HTERT RPE-1 (cell line): ENCODE data around the gene COL1A1.

Experiments
- in situ Hi-C: fragments of 300-500 bp; cut with MboI; formaldehyde crosslinking; loops from 4 replicates; pipeline ENCODE4 v1.14.3; 2020; ENCODE audit warnings: low sequenced_read_pairs

COL1A1 gene

DNA sequence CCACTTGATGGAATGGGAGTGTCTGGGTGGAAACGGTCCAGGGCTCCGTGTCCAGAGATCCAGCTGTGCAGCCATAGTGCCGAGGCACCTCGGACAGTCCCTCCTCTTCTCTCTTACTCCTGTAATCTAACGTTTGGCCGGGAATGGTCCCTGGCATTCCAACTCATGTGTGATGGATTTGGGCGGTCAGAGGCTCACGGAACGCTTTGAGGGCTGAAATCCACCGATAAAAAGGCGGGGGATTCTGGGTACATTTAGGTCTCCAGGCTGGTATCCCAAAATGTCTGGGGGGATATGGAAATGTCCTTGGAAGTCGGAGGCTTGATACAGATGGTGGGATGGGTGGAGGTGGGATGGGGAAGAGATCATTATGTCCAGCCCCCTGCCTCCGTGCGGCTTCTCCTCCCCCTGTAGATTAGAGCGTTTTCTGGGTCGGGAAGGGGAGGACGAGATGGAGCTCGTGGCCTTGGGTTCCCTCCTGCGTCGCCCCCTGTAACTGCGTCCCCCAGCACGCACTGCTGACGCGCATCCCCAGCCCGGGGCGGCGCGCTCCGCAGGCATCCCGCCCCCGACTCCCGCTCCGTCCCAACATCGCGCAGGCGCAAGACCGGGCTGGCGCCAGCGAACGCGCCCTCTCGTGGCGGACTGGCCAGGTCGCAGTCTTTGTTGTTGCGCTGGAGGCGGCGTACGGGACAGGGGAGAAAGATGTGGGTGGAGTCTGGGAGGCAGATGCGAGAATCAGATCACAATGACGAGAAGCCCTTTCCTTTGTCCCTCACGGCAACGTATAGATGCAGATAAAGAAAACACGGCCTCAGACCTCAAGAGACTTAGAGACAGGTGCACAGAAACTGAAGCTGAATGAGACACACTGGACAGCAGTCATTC, 40.2 kb downstream of the COL1A1 start:
- in situ Hi-C loops = no loop called here

DNA sequence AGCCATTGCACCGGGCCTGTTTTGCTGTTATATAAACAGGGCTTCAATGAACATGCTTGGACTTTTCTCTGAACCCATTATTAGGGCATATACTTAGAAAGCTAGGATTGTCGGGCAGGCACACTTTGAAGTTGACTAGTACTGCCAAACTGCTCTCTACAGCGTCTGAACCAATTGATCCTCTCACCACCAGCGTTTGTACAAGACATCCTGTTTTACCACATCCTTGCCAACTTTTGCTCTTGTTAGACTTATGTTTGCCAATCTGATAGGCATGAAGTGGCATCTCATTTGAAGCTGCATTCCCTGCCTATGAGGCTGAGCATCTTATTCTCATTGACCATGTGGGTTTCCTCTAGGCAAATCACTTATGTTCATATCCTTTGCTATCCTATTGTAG, 43.5 kb downstream of the COL1A1 start:
- in situ Hi-C loops = no loop called here

DNA sequence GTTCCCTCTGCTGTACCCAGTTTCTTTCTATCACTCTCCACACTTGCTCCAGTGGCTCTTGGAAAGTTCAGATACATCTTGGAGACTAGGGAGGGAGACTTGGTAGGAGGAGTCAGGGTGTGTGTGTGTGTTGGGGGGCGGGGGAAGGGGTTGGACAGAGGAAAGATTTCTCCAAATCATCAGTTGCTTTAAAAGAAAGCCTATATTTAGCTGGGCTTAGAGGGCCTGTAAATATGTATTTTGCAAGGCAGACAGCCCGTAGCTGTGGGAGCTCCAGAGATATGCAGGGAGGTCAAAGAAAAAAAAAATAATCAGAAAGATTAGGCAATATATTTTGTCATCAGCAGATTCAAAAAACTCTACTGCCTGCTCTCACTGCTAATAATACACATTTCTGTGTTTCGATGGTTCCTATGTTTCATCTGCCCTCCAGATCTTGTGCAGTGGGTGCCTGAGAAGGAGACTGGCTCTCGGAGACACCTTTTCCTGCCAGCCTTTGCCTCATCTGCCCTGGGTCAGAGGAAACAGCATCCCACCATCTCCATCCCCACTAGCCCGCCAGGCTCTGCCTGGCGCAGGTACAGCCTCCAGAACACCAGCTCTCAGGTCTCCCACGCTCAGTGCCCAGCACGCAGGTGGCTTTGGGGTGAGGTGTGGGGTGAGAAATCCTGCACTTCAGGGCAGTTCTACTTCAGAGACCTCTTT, 46.2 kb downstream of the COL1A1 start:
- in situ Hi-C loops = no loop called here

DNA sequence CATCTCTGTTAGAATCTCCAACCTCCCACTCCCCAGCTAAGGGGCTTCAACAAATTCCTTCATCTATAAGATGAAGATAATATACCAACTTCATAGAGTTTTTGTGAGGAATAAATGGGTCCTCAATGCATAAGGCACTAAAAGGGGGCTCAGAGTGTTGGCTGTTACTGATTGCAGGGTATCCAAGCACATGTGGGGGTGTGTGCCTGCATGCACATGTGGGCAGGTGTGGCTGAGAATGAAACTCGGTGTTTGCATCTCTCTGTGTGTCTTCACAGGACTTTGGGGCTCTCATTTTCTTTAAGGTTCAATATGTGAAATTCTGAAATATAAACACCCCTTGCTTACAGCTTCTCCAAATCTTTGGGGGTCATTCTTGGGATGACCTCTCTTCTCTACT, 46.8 kb downstream of the COL1A1 start:
- in situ Hi-C loops = no loop called here

DNA sequence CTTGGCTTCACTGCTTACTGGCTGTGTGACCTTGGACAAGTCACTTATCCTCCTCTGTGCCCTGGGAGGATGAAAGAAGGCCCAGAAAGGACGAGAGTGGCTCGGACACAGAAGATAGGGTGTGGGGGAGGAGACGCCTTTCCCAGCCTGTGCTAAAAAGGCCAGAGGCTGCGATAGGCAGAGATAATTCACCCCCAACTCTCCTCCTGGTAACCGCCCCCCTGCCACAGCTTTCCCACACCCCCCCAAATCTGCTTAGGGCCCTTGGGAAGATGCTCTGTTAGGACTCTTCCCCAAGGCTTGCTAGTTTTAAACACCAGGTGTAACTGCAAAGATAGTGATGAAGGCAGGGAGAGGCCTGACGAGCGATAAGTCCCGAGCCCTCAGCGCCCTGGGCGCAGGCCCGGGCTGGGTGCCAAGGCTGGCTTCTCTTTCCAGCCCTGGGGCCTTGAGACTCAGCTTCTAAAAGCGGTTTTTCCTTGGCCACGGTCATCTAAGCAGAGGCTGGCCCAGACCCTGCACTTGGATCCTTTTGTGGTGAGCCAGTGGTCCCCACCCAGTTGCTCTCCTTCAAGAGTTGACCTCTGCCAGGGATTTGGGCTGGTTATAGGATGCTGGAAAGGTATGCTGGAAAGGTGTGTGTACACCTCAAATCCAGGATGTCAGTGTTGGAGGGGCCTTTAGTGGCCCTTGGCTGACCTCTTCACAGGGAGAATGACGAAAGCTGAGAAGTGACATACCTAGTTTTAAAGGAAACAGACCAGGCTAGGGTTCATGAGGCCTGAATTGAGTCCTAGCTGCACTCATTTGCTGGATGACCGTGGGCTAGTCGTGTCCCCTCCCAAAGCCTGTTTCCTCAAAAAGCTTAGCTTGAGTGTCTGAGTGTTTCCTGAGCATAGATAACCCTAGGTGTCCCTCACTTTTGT, 47.5 kb downstream of the COL1A1 start:
- in situ Hi-C loops = no loop called here

DNA sequence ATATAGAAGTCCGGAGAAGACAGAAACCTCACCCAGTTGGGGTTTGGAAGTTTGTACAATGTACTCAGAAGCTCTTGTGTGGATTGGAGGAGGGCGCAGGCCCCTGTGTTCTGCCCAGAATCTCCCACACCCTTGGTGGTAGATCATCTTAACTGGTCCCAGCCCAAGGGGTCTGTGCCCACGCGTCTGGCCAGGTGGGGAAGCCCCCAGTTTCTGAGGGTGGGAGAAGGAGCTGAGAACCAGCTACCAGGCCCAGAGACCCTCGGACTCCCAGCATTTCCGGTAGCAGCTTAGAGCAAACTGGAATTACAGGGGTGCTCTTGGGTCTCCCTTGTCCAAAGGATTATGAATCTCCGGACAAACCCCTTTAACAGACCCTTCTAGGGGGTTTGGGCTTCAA, 48.7 kb downstream of the COL1A1 start:
- in situ Hi-C loops = no loop called here

DNA sequence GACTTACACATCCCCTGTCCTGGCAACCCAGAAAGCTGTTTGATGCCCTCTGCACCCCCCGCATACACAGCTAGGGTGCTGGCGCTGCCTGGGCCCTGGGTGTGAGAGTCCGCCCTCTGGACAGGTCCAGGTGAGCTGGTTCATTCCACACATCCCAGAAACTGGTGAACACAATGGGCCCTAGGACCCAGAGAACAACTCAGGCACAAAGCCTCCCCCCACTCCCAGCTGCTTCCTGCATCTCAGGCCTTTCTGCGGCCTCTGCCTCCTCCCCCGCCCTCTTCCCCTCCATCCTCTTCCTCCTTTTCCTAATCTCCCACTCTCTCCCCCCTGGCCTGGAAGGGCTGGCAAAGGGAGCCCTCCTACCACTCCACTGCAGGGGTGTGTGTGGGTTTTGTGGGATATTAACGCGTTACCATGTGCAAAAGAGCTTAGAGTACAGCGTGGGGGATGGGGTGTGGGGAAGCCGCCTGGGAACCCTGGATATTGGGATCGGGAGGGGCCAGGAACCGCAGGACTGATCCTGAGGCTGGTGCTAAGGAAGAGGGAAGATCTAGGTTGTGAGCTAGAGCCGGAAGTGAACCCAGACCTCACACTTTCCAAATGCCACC, 49.4 kb downstream of the COL1A1 start:
- in situ Hi-C loops = no loop called here

DNA sequence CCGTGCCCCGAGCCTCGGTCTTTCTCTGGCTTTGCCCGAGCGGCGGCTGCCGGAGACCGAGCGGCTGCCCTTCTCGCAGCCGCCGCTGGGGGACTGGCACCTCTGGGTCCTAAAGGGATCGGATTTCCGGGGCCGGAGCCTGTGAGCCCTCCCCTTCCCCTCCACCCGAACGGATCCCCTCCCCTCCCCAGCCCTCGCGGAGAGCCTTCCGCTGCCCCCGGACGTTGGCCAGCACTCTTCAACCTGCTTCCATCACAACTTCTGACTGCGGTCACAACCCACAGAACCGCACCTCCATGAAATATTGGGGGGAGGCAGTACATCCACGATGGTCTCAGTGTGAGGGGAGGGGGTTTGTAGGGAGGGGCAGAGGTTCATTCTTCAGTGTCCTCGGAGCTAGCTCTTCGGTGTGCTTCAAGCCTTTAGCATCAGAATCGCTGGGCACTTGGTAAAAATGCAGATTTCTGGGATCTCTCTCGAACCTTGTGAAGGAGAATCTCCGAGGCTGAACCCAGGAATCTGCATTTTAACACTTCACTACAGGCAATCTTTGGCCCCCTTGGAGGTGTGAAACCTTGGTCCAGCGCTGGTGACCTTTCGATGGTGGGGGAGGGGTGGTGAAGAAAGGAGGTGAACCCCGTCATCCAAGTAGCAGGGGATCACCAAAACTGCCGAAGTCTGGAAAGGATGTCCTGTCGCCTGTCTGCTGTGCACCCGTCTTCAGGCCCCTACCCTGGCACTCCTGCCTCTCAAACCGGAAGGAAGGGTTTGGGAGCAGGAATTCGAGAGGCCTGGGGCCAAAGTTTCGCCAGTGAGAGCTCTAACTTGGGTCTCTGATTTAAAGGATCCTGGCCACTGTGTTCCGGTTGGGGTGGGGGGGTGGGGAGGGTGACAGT, 50.1 kb downstream of the COL1A1 start:
- in situ Hi-C loops = no loop called here

DNA sequence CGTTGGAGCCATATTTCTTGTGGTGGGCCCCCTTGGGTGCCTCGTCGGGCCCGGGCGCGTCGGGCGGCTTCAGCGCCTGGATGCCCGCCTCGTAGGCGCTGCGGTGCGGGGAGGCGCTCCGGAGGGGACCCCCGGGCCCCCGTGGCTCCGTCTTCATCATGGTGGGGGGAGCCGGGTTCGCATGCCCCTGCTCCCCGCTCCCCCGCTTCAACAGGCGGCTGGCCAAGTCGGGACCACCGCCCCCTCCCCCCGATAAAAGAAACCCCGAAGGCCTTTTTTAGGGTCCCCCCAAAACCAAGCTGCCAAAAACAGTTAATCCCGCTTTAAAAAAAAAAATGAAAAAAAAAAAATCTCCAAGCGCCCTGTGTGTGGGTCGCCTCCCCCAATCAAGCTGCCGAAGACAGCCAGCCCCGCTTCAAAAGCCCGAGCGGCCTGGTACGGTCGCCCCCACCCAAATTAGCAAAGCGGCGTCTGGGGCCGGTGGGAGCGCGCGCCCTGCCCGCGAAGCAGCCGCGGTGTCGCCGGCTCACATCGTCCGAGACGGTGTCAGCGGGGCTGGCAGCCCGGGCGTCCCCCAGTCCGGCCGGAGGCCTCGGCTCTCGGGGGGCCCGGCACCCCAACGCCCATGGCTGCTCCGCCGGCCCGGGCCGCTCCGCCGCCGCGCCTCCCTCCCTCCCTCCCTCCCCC, 50.9 kb downstream of the COL1A1 start, which contains the start of gene PPP1R9B:
Gene PPP1R9B, minus strand, starts transcription at position 324 of the 687 bp plus-strand sequence. Its CDS starts 164 bp downstream, at position 160.
- in situ Hi-C loops = no loop called here

DNA sequence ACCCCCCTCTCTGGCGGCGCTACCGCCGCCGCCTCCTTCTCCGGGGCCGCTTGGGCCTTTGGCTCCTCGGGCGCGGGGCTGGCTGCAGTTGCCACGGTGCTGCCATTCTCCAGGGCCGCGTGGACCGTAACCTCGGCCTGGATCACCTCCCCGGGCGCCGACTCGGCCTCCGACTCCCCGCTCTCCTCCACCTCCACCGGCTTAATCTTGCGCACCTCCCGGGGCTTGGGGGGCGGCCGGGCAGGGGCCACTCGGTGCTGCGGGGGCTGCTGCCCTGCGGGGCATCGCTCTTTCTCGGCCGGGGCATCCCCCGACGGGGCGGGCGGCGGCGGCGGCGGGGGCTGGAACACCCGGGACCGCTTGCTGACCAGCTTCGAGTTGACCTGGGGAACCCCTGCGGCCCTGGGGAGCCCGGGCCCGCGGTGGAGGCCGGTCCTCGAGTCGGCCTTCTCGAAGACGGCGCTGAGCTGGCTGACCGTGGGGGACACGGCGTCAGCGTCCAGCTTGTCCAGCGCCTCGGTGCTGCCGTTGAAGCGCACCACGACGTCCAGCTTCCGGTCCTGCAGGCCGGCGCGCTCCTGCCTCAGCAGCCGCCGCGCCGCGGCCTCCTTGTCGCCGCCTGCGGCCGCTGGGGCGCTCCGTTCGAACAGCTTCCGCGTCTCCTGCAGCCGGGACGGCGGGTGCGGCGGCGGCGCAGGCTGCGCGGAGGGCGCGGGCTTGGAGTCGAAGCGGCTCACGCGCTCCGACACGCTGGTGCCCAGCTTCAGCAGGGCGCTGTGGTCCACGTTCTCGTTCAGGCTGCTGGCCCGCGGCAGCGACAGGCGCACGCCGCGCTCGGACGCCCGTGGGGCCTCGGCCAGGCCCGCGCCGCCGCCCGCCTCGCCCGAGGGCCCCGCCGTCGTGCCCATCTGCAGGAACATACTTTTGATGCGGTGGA, 51.7 kb downstream of the COL1A1 start:
- in situ Hi-C loops = no loop called here

DNA sequence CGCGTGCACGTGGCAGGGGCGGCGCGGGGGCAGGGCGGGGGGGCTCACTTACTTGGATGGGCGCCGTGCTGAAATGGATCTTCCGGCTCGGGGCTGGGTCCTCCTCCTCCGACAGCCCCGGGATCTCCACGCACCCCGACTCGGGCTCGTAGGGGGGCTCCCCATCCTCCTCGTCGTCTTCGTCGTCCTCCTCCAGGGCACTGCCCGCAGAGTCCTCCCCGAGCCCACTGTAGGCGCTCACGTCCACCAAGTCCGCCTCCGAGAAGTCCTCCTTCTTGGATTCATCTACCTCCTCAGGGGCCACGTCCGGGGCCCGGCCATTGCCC, 52.4 kb downstream of the COL1A1 start:
- in situ Hi-C loops = no loop called here

DNA sequence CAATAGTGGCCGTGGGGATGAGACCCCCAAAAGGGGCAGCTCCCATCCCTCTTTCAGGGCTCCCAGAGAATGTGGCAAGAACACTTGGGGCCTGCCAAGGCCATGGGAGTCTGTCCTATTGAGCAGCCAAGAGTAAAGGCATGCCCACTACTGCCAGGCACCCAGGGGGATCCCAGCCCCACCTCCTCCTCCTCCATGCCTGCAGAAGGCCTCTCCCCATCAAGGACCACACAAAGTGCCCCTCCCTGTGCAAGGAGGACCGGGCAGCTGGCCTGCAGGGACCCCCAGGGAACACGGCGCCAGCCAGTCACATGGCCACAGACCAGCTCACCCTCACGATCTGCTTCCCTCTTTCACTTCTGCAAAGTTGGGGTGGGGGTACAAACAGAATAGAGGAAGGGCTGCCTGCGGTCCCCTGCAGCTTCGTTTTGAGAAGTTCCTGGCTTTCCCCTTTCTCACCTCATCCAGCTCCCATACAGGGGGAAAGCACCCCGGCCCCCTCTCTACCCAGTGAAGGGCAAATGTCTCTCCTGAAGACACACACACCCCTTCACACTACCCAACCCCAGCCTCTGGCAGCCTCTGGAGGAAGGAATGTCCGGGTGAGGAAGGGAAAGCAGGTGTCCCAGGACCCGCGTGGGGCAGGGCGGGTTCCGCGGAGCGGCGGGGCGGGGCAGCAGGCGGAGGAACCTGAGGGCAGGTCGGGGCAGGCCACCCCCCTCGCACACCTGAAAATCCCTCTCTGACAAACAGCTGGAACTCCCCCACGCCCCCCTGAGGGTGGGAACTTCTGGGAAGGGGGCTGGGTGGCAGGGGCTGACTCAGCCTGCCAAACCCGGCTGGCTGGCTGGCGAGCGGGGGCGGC, 53.0 kb downstream of the COL1A1 start:
- in situ Hi-C loops = no loop called here

DNA sequence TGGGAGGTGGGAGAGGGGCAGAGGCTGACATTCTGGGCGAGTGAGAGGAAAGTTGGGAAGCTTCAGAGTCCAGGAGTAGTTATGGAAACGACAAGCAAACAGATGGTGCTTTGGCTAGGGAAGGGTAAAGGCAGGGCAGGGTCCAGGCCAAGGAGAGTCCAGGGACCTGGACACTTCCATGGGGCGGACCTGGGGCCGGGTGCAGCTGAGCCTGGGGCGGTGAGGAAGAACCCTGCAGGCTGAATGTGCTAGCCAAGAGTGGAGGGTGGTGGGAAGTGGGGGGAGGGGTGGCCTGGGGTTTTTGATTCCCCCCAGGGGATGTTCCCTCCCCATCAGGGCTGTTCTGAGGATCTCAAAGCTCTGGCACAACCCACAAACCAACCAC, 53.6 kb downstream of the COL1A1 start:
- in situ Hi-C loops = no loop called here

DNA sequence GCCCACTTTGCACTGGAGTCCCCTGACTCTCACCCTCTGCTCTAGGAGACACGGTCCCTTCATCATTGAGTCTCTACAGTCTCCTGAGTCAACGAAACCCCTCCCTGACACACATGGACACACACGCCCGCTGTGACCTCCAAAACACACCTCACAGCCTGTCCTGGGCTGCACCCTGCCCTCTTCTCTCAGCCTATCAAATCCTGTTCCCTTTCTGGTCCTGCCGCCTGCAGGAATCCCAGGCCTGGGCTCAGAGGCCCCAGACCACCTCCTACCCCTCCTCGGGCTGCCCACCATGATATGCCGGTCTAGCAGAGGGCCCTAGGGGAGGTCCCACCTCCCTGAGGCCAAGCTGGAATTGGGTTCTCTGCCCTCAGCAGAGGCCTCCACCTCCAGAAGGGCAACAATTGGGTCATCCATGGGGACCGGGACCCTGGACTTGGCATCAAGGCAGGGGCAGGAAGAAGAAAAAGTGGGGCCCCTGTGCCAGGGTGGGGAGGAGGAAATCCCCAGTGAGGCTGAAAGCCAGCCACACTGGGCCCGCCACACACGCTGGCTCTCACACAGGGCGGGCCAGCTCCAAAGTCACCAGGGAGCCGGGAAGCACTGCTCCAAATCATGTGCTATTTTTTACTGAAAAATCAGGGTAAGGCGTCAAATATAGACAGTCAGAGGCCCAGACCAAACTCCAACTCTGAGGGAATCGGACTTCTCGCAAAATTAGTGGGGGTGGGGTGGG, 54.3 kb downstream of the COL1A1 start:
- in situ Hi-C loops = no loop called here

DNA sequence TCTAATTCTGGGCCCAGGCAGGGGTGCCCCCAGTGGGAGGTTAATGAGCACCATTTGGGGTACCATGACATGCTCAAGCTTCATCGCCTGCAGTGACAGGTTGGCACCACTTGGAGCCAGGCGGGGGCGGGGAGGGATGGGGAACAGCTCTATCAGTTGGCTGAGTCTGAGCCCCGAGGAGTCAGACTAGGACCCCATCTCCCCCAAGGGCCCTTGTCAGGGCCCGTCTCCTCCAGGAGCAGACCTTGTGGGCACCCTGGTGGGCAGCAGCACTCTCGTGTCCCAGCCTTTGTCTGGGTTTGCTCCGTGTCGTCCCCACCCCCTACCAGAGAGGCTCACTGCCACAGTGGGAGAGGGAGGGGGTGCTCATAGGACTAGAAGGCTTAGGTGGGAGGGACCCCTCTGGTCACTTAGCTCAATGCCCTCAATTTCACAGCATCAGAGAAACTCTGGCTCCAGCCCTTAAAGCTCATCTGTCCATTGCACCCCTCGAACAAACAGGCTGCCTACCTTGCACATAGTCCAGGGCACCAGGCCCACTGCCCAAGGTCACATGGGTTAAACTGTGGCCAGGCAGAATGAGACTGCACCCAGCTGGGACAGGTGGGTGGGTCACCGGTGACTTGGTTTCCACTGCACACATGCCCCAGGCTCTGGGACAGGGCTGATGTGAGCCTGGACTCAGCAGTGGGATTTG, 55.1 kb downstream of the COL1A1 start:
- in situ Hi-C loops = no loop called here
